ENCODE data around the gene TNS1.

The TNS1 gene

DNA sequence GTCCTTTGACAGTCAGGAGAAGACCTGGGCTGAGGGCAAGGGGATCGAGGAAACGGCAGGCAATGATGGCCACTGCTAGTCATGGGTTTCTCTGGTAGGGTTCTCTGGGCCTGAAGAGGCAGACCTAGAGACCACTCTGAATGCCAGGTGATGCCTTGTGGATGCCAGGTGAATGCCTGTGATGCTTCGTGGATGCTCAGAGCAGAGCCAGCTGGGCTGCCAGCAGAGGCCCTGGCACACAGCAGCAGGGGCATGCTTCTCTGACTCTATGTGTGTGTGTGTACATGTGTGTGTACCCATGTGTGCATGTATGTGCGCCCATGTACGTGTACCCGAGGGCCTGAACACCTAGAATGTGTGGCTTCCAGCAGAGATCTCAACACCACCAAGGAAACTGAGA lies 172.0 kb downstream of the TNS1 start:
- Histone ChIP-seq H3K4me3 (replicated peaks; ENCODE audit: insufficient read depth, low read length) (no peak overlapping the region), H3K27me3 (ENCODE audit: insufficient read depth, poor library complexity, severe bottlenecking) (no peaks in the 10 kb centered on the region), H3K27ac (replicated peaks) (no peak overlapping the region)
- TF ChIP-seq, protein P1, sequence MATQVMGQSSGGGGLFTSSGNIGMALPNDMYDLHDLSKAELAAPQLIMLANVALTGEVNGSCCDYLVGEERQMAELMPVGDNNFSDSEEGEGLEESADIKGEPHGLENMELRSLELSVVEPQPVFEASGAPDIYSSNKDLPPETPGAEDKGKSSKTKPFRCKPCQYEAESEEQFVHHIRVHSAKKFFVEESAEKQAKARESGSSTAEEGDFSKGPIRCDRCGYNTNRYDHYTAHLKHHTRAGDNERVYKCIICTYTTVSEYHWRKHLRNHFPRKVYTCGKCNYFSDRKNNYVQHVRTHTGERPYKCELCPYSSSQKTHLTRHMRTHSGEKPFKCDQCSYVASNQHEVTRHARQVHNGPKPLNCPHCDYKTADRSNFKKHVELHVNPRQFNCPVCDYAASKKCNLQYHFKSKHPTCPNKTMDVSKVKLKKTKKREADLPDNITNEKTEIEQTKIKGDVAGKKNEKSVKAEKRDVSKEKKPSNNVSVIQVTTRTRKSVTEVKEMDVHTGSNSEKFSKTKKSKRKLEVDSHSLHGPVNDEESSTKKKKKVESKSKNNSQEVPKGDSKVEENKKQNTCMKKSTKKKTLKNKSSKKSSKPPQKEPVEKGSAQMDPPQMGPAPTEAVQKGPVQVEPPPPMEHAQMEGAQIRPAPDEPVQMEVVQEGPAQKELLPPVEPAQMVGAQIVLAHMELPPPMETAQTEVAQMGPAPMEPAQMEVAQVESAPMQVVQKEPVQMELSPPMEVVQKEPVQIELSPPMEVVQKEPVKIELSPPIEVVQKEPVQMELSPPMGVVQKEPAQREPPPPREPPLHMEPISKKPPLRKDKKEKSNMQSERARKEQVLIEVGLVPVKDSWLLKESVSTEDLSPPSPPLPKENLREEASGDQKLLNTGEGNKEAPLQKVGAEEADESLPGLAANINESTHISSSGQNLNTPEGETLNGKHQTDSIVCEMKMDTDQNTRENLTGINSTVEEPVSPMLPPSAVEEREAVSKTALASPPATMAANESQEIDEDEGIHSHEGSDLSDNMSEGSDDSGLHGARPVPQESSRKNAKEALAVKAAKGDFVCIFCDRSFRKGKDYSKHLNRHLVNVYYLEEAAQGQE (IDR thresholded peaks at IDR 0.05; ENCODE audit: insufficient replicate concordance, low read depth), result no peak
- no peak for TF ChIP-seq SPI1 (IDR thresholded peaks at IDR 0.05; ENCODE audit: borderline replicate concordance, low read depth)
- TF ChIP-seq POLR2AphosphoS5 (IDR thresholded peaks at IDR 0.05; ENCODE audit: low read depth), result no peak
- no peak for TF ChIP-seq GABPA (IDR thresholded peaks at IDR 0.05; ENCODE audit: low read depth)
- TF ChIP-seq, protein P2, sequence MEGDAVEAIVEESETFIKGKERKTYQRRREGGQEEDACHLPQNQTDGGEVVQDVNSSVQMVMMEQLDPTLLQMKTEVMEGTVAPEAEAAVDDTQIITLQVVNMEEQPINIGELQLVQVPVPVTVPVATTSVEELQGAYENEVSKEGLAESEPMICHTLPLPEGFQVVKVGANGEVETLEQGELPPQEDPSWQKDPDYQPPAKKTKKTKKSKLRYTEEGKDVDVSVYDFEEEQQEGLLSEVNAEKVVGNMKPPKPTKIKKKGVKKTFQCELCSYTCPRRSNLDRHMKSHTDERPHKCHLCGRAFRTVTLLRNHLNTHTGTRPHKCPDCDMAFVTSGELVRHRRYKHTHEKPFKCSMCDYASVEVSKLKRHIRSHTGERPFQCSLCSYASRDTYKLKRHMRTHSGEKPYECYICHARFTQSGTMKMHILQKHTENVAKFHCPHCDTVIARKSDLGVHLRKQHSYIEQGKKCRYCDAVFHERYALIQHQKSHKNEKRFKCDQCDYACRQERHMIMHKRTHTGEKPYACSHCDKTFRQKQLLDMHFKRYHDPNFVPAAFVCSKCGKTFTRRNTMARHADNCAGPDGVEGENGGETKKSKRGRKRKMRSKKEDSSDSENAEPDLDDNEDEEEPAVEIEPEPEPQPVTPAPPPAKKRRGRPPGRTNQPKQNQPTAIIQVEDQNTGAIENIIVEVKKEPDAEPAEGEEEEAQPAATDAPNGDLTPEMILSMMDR (IDR thresholded peaks at IDR 0.05; ENCODE audit: insufficient read depth, low read length), result no peak
- DNase-seq (ENCODE audit: low read depth in 1 of 2, low spot score in 1 of 2), result no peak

DNA sequence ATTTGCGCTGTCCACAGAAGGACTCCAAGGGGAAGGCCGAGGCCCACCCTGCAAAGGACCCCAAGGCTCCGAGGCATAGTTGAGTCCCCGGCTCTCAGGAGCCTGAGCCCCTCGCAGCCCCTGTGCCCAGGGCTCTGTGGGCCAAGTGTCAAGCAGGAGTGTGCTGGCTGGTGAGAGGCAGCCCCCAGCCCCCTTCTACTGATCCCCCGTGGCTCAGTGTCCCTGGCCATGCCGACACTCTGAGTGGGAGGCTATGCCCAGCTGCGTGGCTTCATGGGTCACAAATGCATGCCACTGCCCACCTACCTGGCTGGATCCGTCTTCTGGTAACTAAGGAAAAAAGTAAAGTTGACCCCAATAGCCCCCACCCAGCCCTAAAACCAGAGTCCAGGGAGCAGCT lies 172.7 kb downstream of the TNS1 start:
- no peak for TF ChIP-seq GABPA (IDR thresholded peaks at IDR 0.05; ENCODE audit: low read depth)
- no peak for TF ChIP-seq SPI1 (IDR thresholded peaks at IDR 0.05; ENCODE audit: borderline replicate concordance, low read depth)
- TF ChIP-seq, protein P1 (IDR thresholded peaks at IDR 0.05; ENCODE audit: insufficient replicate concordance, low read depth), result no peak
- TF ChIP-seq POLR2AphosphoS5 (IDR thresholded peaks at IDR 0.05; ENCODE audit: low read depth), result no peak
- TF ChIP-seq, protein P2 (IDR thresholded peaks at IDR 0.05; ENCODE audit: insufficient read depth, low read length), result no peak
- Histone ChIP-seq H3K27ac (replicated peaks) (no peak overlapping the region), H3K27me3 (ENCODE audit: insufficient read depth, poor library complexity, severe bottlenecking) (no peaks in the 10 kb centered on the region), H3K4me3 (replicated peaks; ENCODE audit: insufficient read depth, low read length) (no peak overlapping the region)
- no peak for DNase-seq (ENCODE audit: low read depth in 1 of 2, low spot score in 1 of 2)

DNA sequence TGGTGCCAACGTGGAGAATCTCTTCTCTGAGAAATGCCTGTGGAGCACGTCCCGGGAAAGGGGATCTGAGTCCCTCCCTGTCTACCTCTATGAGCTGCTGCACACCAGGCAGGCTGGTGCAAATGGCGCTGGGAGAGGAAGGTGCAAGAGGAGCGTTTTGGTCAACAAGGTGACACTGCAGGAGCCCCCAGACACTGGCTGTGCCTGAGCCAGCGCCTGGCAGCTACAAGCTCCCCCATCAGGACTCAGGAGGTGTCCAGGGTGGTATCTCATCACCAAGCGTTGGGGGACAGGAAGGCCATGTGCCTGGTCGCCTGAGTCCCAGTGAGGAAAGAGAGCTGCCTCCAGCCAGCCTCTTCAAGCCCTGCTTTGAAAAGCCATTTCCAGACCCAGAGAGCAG lies 173.4 kb downstream of the TNS1 start:
- Histone ChIP-seq H3K27ac (replicated peaks) (no peak overlapping the region), H3K4me3 (replicated peaks; ENCODE audit: insufficient read depth, low read length) (no peak overlapping the region)
- no peak for TF ChIP-seq SPI1 (IDR thresholded peaks at IDR 0.05; ENCODE audit: borderline replicate concordance, low read depth)
- TF ChIP-seq GABPA (IDR thresholded peaks at IDR 0.05; ENCODE audit: low read depth), result no peak
- TF ChIP-seq, protein P2 (IDR thresholded peaks at IDR 0.05; ENCODE audit: insufficient read depth, low read length), result no peak
- no peak for TF ChIP-seq POLR2AphosphoS5 (IDR thresholded peaks at IDR 0.05; ENCODE audit: low read depth)
- TF ChIP-seq, protein P1 (IDR thresholded peaks at IDR 0.05; ENCODE audit: insufficient replicate concordance, low read depth), result no peak

More for the DNA sequence above, 173.4 kb downstream of the TNS1 start:
- no peaks in the 10 kb centered on the region for H3K27me3 ChIP-seq (ENCODE audit: insufficient read depth, poor library complexity, severe bottlenecking)
- DNase-seq (ENCODE audit: low read depth in 1 of 2, low spot score in 1 of 2), result no peak
